HepG2 (cell line): ENCODE results near the gene CR1L. TPM values are rescaled to one million over a fixed set of nuclear protein-coding genes. Genes with fewer than 3 reads are reported as not detected.

Experiments used
- ATAC-seq: fragments of 200-7000 bp; cut with Tn5 transposase; 3 replicates; pipeline ENCODE4 v1.9.1; 2020; ENCODE audit warnings: mild to moderate bottlenecking, moderate library complexity
- BruUV-seq: library from RNA; stranded (reverse); fragments of 400-500 nt; replicated peaks from 2 replicates; lab custom pipeline; 2021; lab: Mats Ljungman, UMichigan
- CTCF ChIA-PET: fragments of 300-600 bp; formaldehyde crosslinking; extraction: SDS; loops from one replicate; lab custom pipeline; 2021; ENCODE audit warnings: low total read pairs, inconsistent platforms, low intra/inter-chr PET ratio; lab: Yijun Ruan, JAX
- POLR2A ChIA-PET: fragments of 350-600 bp; sonication (Branson Sonifier 250); formaldehyde crosslinking; loops from one replicate; lab custom pipeline; 2020; ENCODE audit warnings: antibody characterized with exemption, inconsistent platforms; lab: Yijun Ruan, JAX
- DNase-seq: peaks from one replicate; pipeline ENCODE4 v3.0.0-alpha.2; 2015; ENCODE audit warnings: low spot score
- FAIRE-seq: peaks from 3 replicates; lab custom pipeline; 2011; peaks lifted over from hg19 to GRCh38; lab: Jason Lieb, UNC
- H2AFZ ChIP-seq: one replicate; pipeline ENCODE4 v1.6.1; 2011; ENCODE audit warnings: low read length, inconsistent platforms
- H3K27ac ChIP-seq: fragments of 300-600 bp; 3 replicates; pipeline ENCODE4 v1.8.0; 2011; ENCODE audit warnings: mixed run types, mild to moderate bottlenecking, mixed read lengths, low read length, inconsistent platforms; ENCODE audit not compliant: insufficient read depth; ENCODE audit errors: extremely low read length
- H3K27me3 ChIP-seq, 2 experiments: fragments of 200-600 bp in 1 of 2; 2 replicates in 1 of 2; 3 replicates in 1 of 2; pipeline versions ENCODE4 v1.6.0 to v1.8.0; 2011; ENCODE audit warnings: low read length in 2 of 2, mild to moderate bottlenecking in 2 of 2, moderate library complexity in 2 of 2, inconsistent platforms in 1 of 2; ENCODE audit not compliant: insufficient read depth in 2 of 2, control insufficient read depth in 1 of 2
- H3K36me3 ChIP-seq, 2 experiments: fragments of 200-600 bp in 1 of 2; replicated peaks in 1 of 2; 2 replicates in 1 of 2; 3 replicates in 1 of 2; pipeline versions ENCODE4 v1.5.1 to v1.8.0; 2011; ENCODE audit warnings: low read length in 2 of 2, inconsistent platforms in 1 of 2; ENCODE audit not compliant: insufficient read depth in 2 of 2, control insufficient read depth in 1 of 2
- H3K4me1 ChIP-seq: 2 replicates; pipeline ENCODE4 v1.5.1; 2012; ENCODE audit warnings: low read length, inconsistent platforms; ENCODE audit not compliant: insufficient read depth
- H3K4me2 ChIP-seq: 2 replicates; pipeline ENCODE4 v1.6.0; 2011; ENCODE audit warnings: low read depth, low read length, inconsistent platforms
- H3K4me3 ChIP-seq, 3 experiments: fragments of 200-600 bp in 1 of 3; sonication (generic), shearing (Covaris generic) in 1 of 3; replicated peaks in 1 of 3; 2 replicates each; pipeline ENCODE4 v1.5.1; 2011 to 2016; ENCODE audit warnings: low read length in 3 of 3, inconsistent platforms in 2 of 3, low read depth in 2 of 3, mild to moderate bottlenecking in 2 of 3, control low read depth in 1 of 3, mixed read lengths in 1 of 3; ENCODE audit not compliant: insufficient read depth in 1 of 3
- H3K79me2 ChIP-seq: one replicate; pipeline ENCODE4 v1.6.1; 2011; ENCODE audit warnings: low read length, inconsistent platforms; ENCODE audit not compliant: insufficient read depth
- H3K9ac ChIP-seq: 2 replicates; pipeline ENCODE4 v1.6.0; 2011; ENCODE audit warnings: mild to moderate bottlenecking, low read depth, low read length, inconsistent platforms; ENCODE audit not compliant: insufficient read depth
- H3K9me3 ChIP-seq: 2 replicates; pipeline ENCODE4 v1.5.1; 2012; ENCODE audit warnings: mild to moderate bottlenecking, low read length
- H4K20me1 ChIP-seq: 2 replicates; pipeline ENCODE4 v1.6.0; 2011; ENCODE audit warnings: inconsistent platforms, mild to moderate bottlenecking, low read length, moderate library complexity; ENCODE audit not compliant: insufficient read depth
- GATAD2A ChIP-seq: IDR thresholded peaks from 2 replicates; pipeline ENCODE4 v1.6.1; 2016
- HNF4G ChIP-seq, 2 experiments: sonication (generic) in 1 of 2; formaldehyde crosslinking in 1 of 2; IDR thresholded peaks; 2 replicates each; pipeline versions ENCODE4 v1.4.0 to v1.6.1; 2011 to 2020; ENCODE audit warnings: borderline replicate concordance in 2 of 2, low read depth in 2 of 2, mild to moderate bottlenecking in 2 of 2, low read length in 1 of 2, missing genetic modification reagents in 1 of 2, moderate library complexity in 1 of 2
- KDM6A ChIP-seq: IDR thresholded peaks from 2 replicates; pipeline ENCODE4 v1.6.1; 2016; ENCODE audit warnings: low read depth
- KLF6 ChIP-seq: IDR thresholded peaks from 2 replicates; pipeline ENCODE4 v1.8.0; 2016; ENCODE audit warnings: missing biosample characterization, missing genetic modification reagents
- POLR2AphosphoS5 ChIP-seq: IDR thresholded peaks from 2 replicates; pipeline ENCODE4 v1.6.1; 2012; ENCODE audit warnings: low read depth, low read length
- RFX5 ChIP-seq: IDR thresholded peaks from 2 replicates; pipeline ENCODE4 v1.6.1; 2011; ENCODE audit warnings: low read depth, low read length, improper control_type of control experiment
- SP140L ChIP-seq: sonication (generic); formaldehyde crosslinking; IDR thresholded peaks from 2 replicates; pipeline ENCODE4 v1.4.0; 2020; ENCODE audit warnings: missing genetic modification reagents, borderline replicate concordance
- ZNF296 ChIP-seq: sonication (generic); formaldehyde crosslinking; conservative IDR thresholded peaks from 2 replicates; pipeline ENCODE4 v1.5.0; 2020; ENCODE audit warnings: mild to moderate bottlenecking, missing genetic modification reagents
- ZNF672 ChIP-seq: sonication (generic); formaldehyde crosslinking; IDR thresholded peaks from 2 replicates; pipeline ENCODE4 v1.8.1; 2022; ENCODE audit warnings: missing genetic modification reagents
- ZNF772 ChIP-seq: sonication (generic); formaldehyde crosslinking; IDR thresholded peaks from 2 replicates; pipeline ENCODE4 v1.5.0; 2020; ENCODE audit warnings: mild to moderate bottlenecking, missing genetic modification reagents
- WGBS: methylation state at CpG from one replicate; pipeline ENCODE4 v1.1.6; 2017; ENCODE audit warnings: low lambda C conversion rate; 5-methylcytosine and 5-hydroxymethylcytosine counted together
- in situ Hi-C: cut with HindIII; loops from 2 replicates; pipeline ENCODE4 v1.10.0; 2017; ENCODE audit warnings: low pct_unique_long_range_greater_than_20kb; ENCODE audit not compliant: extremely low pct_ligation_motif_present
- intact Hi-C: fragments of 100-400 bp; cut with micrococcal nuclease; formaldehyde crosslinking; loops from one replicate; pipeline ENCODE4 v1.10.0; 2022; ENCODE audit not compliant: unreplicated experiment
- polyA plus RNA-seq, 8 experiments: library from polyadenylated mRNA; depleted of rRNA in 3 of 8; stranded (reverse) in 7 of 8; unstranded in 1 of 8; fragments of >200 nt; fragmentation: Illumina TruSeq in 4 of 8; extraction: Trizol in 4 of 8; gene quantifications; 2 replicates each; pipeline versions ENCODE4 v1.2.1 to v1.2.3, GENCODE V29; 2011 to 2016; ENCODE audit warnings: low read depth in 4 of 8, missing spikeins in 1 of 8, mixed read lengths in 1 of 8; ENCODE audit not compliant: insufficient read depth in 1 of 8
- total RNA-seq, 5 experiments: library from RNA; depleted of rRNA; stranded (reverse); fragments of >200 nt; fragmentation: Illumina TruSeq; extraction: Trizol; gene quantifications; 2 replicates each; pipeline ENCODE4 v1.2.3, GENCODE V29; 2016; ENCODE audit warnings: low read depth in 1 of 5
- TF ChIP-seq, protein P1 (sequence below): sonication (generic); formaldehyde crosslinking; IDR thresholded peaks from 2 replicates; pipeline ENCODE4 v1.4.0; 2020; ENCODE audit warnings: missing genetic modification reagents; ENCODE audit errors: not compliant biosample characterization
- TF ChIP-seq, protein P2 (sequence below): sonication (generic); formaldehyde crosslinking; IDR thresholded peaks from 2 replicates; pipeline ENCODE4 v1.5.1; 2020; ENCODE audit warnings: mild to moderate bottlenecking, missing genetic modification reagents, moderate library complexity
- TF ChIP-seq, protein P3 (sequence below): IDR thresholded peaks from 2 replicates; pipeline ENCODE4 v1.6.1; 2016; ENCODE audit warnings: low read depth, borderline replicate concordance
- TF ChIP-seq, protein P4 (sequence below): sonication (generic); formaldehyde crosslinking; IDR thresholded peaks from 2 replicates; pipeline ENCODE4 v1.5.1; 2020; ENCODE audit warnings: mild to moderate bottlenecking, missing genetic modification reagents, borderline replicate concordance

CR1L gene
- total and polyA plus RNA-seq, 2 of the 13 experiments (the other 11 are each of a cell fraction or from before 2014, with no cell fraction given), result not detected

DNA sequence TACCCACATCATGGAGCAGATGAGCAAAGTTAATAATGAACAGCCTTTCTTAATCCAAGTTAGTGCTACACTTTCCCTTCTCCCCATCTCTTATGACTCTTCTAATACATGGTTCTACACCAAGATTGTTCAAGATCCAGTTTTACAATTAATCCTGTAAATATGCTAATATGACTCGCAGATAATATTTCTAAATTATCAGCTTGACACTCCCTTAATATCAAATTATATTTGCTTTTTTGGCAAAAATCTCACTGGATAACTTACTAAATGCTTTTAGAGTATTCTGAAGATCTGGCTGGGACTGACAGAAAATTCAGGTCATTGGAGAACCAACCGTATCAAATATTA lies 24.4 kb upstream of the CR1L start:
- 52% methylated on average over 2 of the region's 2 CpGs for WGBS
- no TSS peak for BruUV-seq
- DNase-seq, result no peak
- POLR2A ChIA-PET, result no interaction called here
- TF ChIP-seq KDM6A (CRISPR knock-in tag) (no peak), KLF6 (CRISPR knock-in tag) (no peak), HNF4G (IDR thresholded peaks at IDR 0.05; ENCODE audit: borderline replicate concordance, low read depth, low read length) (no peak), HNF4G (CRISPR knock-in tag; IDR thresholded peaks at IDR 0.05; ENCODE audit: borderline replicate concordance, low read depth) (no peak), ZNF772 (CRISPR knock-in tag) (no peak), ZNF672 (no peak), GATAD2A (CRISPR knock-in tag) (no peak), SP140L (CRISPR knock-in tag) (no peak), POLR2AphosphoS5 (no peak), RFX5 (no peak), ZNF296 (CRISPR knock-in tag) (no peak)
- TF ChIP-seq, protein P1, sequence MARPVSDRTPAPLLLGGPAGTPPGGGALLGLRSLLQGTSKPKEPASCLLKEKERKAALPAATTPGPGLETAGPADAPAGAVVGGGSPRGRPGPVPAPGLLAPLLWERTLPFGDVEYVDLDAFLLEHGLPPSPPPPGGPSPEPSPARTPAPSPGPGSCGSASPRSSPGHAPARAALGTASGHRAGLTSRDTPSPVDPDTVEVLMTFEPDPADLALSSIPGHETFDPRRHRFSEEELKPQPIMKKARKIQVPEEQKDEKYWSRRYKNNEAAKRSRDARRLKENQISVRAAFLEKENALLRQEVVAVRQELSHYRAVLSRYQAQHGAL (CRISPR knock-in tag), result no peak
- TF ChIP-seq, protein P2, sequence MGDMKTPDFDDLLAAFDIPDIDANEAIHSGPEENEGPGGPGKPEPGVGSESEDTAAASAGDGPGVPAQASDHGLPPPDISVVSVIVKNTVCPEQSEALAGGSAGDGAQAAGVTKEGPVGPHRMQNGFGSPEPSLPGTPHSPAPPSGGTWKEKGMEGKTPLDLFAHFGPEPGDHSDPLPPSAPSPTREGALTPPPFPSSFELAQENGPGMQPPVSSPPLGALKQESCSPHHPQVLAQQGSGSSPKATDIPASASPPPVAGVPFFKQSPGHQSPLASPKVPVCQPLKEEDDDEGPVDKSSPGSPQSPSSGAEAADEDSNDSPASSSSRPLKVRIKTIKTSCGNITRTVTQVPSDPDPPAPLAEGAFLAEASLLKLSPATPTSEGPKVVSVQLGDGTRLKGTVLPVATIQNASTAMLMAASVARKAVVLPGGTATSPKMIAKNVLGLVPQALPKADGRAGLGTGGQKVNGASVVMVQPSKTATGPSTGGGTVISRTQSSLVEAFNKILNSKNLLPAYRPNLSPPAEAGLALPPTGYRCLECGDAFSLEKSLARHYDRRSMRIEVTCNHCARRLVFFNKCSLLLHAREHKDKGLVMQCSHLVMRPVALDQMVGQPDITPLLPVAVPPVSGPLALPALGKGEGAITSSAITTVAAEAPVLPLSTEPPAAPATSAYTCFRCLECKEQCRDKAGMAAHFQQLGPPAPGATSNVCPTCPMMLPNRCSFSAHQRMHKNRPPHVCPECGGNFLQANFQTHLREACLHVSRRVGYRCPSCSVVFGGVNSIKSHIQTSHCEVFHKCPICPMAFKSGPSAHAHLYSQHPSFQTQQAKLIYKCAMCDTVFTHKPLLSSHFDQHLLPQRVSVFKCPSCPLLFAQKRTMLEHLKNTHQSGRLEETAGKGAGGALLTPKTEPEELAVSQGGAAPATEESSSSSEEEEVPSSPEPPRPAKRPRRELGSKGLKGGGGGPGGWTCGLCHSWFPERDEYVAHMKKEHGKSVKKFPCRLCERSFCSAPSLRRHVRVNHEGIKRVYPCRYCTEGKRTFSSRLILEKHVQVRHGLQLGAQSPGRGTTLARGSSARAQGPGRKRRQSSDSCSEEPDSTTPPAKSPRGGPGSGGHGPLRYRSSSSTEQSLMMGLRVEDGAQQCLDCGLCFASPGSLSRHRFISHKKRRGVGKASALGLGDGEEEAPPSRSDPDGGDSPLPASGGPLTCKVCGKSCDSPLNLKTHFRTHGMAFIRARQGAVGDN, result no peak
- TF ChIP-seq, protein P3, sequence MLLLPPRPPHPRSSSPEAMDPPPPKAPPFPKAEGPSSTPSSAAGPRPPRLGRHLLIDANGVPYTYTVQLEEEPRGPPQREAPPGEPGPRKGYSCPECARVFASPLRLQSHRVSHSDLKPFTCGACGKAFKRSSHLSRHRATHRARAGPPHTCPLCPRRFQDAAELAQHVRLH (CRISPR knock-in tag), result no peak
- TF ChIP-seq, protein P4, sequence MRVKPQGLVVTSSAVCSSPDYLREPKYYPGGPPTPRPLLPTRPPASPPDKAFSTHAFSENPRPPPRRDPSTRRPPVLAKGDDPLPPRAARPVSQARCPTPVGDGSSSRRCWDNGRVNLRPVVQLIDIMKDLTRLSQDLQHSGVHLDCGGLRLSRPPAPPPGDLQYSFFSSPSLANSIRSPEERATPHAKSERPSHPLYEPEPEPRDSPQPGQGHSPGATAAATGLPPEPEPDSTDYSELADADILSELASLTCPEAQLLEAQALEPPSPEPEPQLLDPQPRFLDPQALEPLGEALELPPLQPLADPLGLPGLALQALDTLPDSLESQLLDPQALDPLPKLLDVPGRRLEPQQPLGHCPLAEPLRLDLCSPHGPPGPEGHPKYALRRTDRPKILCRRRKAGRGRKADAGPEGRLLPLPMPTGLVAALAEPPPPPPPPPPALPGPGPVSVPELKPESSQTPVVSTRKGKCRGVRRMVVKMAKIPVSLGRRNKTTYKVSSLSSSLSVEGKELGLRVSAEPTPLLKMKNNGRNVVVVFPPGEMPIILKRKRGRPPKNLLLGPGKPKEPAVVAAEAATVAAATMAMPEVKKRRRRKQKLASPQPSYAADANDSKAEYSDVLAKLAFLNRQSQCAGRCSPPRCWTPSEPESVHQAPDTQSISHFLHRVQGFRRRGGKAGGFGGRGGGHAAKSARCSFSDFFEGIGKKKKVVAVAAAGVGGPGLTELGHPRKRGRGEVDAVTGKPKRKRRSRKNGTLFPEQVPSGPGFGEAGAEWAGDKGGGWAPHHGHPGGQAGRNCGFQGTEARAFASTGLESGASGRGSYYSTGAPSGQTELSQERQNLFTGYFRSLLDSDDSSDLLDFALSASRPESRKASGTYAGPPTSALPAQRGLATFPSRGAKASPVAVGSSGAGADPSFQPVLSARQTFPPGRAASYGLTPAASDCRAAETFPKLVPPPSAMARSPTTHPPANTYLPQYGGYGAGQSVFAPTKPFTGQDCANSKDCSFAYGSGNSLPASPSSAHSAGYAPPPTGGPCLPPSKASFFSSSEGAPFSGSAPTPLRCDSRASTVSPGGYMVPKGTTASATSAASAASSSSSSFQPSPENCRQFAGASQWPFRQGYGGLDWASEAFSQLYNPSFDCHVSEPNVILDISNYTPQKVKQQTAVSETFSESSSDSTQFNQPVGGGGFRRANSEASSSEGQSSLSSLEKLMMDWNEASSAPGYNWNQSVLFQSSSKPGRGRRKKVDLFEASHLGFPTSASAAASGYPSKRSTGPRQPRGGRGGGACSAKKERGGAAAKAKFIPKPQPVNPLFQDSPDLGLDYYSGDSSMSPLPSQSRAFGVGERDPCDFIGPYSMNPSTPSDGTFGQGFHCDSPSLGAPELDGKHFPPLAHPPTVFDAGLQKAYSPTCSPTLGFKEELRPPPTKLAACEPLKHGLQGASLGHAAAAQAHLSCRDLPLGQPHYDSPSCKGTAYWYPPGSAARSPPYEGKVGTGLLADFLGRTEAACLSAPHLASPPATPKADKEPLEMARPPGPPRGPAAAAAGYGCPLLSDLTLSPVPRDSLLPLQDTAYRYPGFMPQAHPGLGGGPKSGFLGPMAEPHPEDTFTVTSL (CRISPR knock-in tag), result no peak
- no peak for FAIRE-seq
- no peak overlapping the region for H3K4me3 ChIP-seq
- H2AFZ ChIP-seq, result no peak overlapping the region
- H3K27me3 ChIP-seq, result no peaks in the 10 kb centered on the region
- H3K4me2 ChIP-seq, result no peak overlapping the region
- H3K79me2 ChIP-seq, result no peaks in the 10 kb centered on the region
- no peak overlapping the region for H3K9ac ChIP-seq
- ATAC-seq, result no peak
- H3K36me3 ChIP-seq, result no peaks in the 10 kb centered on the region
- CTCF ChIA-PET, result interaction anchor here (1.0 to 2.3 kb wide), 2 partner anchors 16 to 41 kb away, joined by 3 to 17 read pairs; no protein-coding TSS in a partner anchor
- H3K27ac ChIP-seq, result no peak overlapping the region
- H4K20me1 ChIP-seq, result no peaks in the 10 kb centered on the region
- no peaks in the 10 kb centered on the region for H3K9me3 ChIP-seq
- in situ Hi-C loops (no loop called here), intact Hi-C loops (loop anchor here (1.0 to 2.0 kb wide), 2 partner anchors 41 to 78 kb away; no protein-coding TSS in a partner anchor)
- H3K4me1 ChIP-seq, result no peaks in the 10 kb centered on the region
